Gastroesophageal sphincter (tissue), 4 donors: ENCODE data around the gene VASN. TPM values are rescaled to one million over a fixed set of nuclear protein-coding genes. Genes with fewer than 3 reads are reported as not detected.

Source experiments
- ATAC-seq: fragments of 150-250 bp; one replicate; pipeline ENCODE4 v1.9.1; 2016; ENCODE audit warnings: mild to moderate bottlenecking, moderate library complexity
- H3K27ac ChIP-seq, 4 donors: fragments of 200-600 bp; sonication (generic) in 3 of 4; 1 replicate in 3 of 4; 2 replicates in 1 of 4; pipeline ENCODE4 v1.5.1; 2016 to 2019
- H3K27me3 ChIP-seq: fragments of 200-600 bp; sonication (generic); one replicate; pipeline ENCODE4 v1.5.1; 2019
- H3K36me3 ChIP-seq, 2 donors: fragments of 200-600 bp; sonication (generic); one replicate each; pipeline ENCODE4 v1.5.1; 2019; ENCODE audit warnings: control low read depth in 1 of 2
- H3K4me1 ChIP-seq, 3 donors: fragments of 200-600 bp; sonication (generic); 1 replicate in 2 of 3; 2 replicates in 1 of 3; pipeline ENCODE4 v1.5.1; 2016 to 2019; ENCODE audit warnings: control low read depth in 2 of 3
- H3K4me3 ChIP-seq, 2 donors: fragments of 200-600 bp; sonication (generic); one replicate each; pipeline ENCODE4 v1.5.1; 2019; ENCODE audit warnings: mild to moderate bottlenecking in 1 of 2, moderate library complexity in 1 of 2
- H3K9me3 ChIP-seq, 3 donors: fragments of 200-600 bp; sonication (generic); one replicate each; pipeline ENCODE4 v1.5.1; 2017 to 2019; ENCODE audit warnings: control low read depth in 2 of 3
- CTCF ChIP-seq, 4 experiments: fragments of 200-600 bp in 2 of 4; fragments of 450-650 bp in 2 of 4; sonication (generic) in 1 of 4; IDR thresholded peaks; one replicate each; pipeline ENCODE4 v1.5.1; 2017 to 2019; ENCODE audit warnings: antibody characterized with exemption in 4 of 4, mild to moderate bottlenecking in 2 of 4, moderate library complexity in 2 of 4
- EP300 ChIP-seq: sonication (generic); formaldehyde crosslinking; IDR thresholded peaks from one replicate; pipeline ENCODE4 v1.6.1; 2017; ENCODE audit warnings: antibody characterized with exemption, mild to moderate bottlenecking
- POLR2A ChIP-seq, 2 donors: fragments of 450-650 bp; IDR thresholded peaks; one replicate each; pipeline ENCODE4 v1.6.1; 2017; ENCODE audit warnings: antibody characterized with exemption in 2 of 2, mild to moderate bottlenecking in 2 of 2, moderate library complexity in 1 of 2
- POLR2AphosphoS5 ChIP-seq: sonication (generic); formaldehyde crosslinking; IDR thresholded peaks from one replicate; pipeline ENCODE4 v1.6.1; 2017; ENCODE audit warnings: antibody characterized with exemption
- WGBS, 2 donors: methylation state at CpG; one replicate each; pipeline ENCODE4 v1.1.5; 2018; ENCODE audit warnings: low coverage in 1 of 2; 5-methylcytosine and 5-hydroxymethylcytosine counted together
- total RNA-seq, 4 donors: library from RNA; depleted of rRNA; stranded (reverse); fragments of >200 nt; gene quantifications; one replicate each; pipeline ENCODE4 v1.1.0, GENCODE V29; 2016

The VASN gene
- total RNA-seq, 4 donors from 2014 or later = 6.8 to 35.8 (median 19.9) TPM

DNA sequence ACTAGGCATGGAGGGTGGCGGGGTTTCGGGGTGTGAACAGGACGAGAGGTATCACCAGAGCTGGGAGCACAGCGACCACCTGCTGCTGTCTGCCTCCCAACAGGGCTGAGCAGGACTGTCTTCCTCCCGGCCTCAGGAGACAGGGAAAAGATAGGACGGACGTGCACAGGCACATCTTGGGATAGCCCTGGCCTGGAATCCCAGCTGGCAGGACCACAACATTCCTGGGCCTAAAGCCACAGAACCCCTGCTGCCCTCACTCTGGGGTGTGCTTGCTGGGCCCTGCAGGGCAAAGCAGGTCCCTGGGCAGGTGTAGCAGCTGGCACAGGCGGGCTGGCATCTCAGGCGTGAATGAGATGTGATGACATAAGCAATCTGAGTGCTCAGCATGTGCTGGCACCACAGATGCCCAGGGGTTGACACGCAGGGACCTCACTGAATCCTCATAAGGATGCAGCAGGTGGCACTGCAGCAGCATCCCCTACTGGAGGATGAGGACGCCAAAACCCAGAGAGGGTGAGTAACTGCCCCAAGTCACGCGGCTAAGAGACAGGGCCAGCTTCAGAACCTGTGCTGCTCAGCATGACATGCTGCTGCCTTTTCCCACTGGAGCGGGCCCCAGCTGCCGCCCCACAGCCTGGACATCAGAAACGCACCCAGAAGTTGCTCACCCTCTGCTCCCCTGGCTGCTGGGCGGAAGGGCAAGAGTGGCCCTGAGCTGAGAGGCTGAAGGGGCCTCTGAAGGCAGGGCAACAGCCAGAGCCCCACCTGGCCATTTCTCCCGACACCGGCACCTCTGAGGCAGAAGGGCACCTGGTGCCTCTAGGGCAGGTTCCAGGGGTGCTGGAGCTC, 37.7 kb downstream of the VASN start:
- no peak for ATAC-seq
- H3K36me3 ChIP-seq = peaks cover 0 to 69% of the 10 kb centered on the region in 2 donors
- H3K4me3 ChIP-seq = no peak overlapping the region
- WGBS, 2 donors = 93 to 100% methylated on average over 1 to 5 of the region's 19 CpGs
- H3K27me3 ChIP-seq = no peaks in the 10 kb centered on the region
- no peak overlapping the region for H3K27ac ChIP-seq
- H3K9me3 ChIP-seq = no peaks in the 10 kb centered on the region
- TF ChIP-seq CTCF (IDR thresholded peaks at IDR 0.05) (no peak), EP300 (no peak), POLR2A (IDR thresholded peaks at IDR 0.05) (no peak), POLR2AphosphoS5 (no peak)
- peaks cover 0 to 55% (median 7%) of the 10 kb centered on the region in 3 donors for H3K4me1 ChIP-seq

DNA sequence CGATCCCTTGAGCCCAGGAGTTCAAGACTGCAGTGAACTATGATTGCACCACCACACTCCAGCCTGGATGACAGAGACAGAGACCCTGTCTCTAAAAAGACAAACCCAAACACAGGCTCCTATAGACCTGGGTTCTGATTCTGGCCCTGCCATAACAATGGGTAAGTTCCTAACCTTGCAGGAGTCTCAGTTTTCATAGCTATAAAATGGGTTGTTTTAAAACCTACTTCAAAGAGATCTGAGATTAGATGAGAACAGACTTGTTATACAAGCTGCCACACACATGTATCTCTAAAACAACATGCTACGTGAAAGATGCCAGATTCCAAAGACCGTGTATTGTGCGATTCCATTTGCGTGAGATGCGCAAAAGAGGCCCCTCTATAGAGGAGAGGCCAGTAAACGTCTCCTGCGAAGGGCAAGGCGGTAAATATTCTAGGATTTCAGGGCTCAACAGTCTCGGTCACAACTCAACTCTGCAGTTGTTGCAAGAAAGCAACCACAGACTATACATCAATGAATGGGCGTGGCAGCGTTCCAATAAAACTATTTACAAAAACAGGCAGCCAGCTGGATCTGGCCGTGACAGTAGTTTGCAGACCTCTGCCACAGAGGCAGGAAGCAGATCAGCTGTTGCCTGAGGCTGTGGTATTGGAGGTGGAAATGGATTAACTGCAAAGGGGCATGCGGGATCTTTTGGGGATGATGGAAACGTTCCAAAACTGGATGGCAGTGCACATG, 38.9 kb downstream of the VASN start:
- H3K27ac ChIP-seq = peak overlapping the region in 1 of 4 donors; percentile 47
- no peak overlapping the region for H3K4me3 ChIP-seq
- WGBS, 2 donors = 50 to 63% methylated on average over 12 to 15 of the region's 15 CpGs
- peaks cover 0 to 67% (median 10%) of the 10 kb centered on the region in 3 donors for H3K4me1 ChIP-seq
- no peaks in the 10 kb centered on the region for H3K9me3 ChIP-seq
- peak; percentile 38 for TF ChIP-seq POLR2AphosphoS5
- TF ChIP-seq CTCF (IDR thresholded peaks at IDR 0.05) = no peak
- no peak for TF ChIP-seq POLR2A (IDR thresholded peaks at IDR 0.05)
- no peak for TF ChIP-seq EP300
- peaks cover 0 to 57% of the 10 kb centered on the region in 2 donors for H3K36me3 ChIP-seq
- no peaks in the 10 kb centered on the region for H3K27me3 ChIP-seq
- ATAC-seq = no peak

DNA sequence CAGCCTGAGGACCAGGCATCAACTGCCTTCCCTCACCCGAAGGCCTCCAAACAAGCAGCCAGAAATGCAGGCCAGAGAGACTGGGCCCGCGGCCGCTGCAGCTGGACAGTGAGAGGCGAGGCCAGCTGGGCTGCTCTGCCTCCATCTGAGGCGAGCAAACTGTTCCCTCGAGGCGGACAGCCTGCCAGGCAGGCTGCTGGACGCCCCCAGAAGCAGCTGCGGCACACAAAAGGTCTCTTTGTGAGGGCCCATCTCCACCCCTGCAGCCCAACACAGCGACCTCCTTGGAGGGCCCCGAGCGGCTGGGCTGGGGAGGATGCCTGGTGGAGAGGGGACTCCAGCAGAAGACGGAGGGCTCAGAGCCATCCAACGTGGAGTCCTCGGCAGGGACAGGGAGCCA, 40.0 kb downstream of the VASN start:
- Histone ChIP-seq H3K27ac (peak overlapping the region in 2 of 4 donors; percentile 42 to 47), H3K4me3 (no peak overlapping the region), H3K9me3 (no peaks in the 10 kb centered on the region), H3K27me3 (no peaks in the 10 kb centered on the region), H3K36me3 (peaks cover 0 to 46% of the 10 kb centered on the region in 2 donors), H3K4me1 (peaks cover 0 to 70% (median 10%) of the 10 kb centered on the region in 3 donors)
- no peak for ATAC-seq
- 67 to 82% methylated on average over 1 to 2 of the region's 16 CpGs for WGBS, 2 donors
- TF ChIP-seq POLR2AphosphoS5 = peak; percentile 39
- TF ChIP-seq POLR2A (IDR thresholded peaks at IDR 0.05) = no peak

DNA sequence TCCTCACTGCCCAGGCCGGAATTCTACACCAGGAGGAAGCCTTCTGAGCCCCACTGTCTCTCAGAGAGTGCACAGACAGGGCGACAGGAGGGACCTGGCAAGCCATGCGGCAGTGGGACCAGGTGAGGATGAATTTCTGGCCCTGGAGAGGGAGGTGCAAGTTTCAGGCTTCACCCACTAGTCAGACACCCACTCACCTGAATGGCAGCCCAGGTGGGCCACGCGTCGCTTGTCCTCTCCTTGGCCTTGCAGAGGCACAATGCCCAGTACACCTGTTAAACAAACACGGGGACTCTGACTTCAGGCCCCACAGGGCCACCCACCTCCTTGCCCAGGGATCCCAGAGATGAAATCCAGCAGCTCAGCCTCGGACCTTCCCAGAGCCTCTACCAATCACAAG, 40.5 kb downstream of the VASN start:
- WGBS, 2 donors = 80% methylated on average over 1 of the region's 8 CpGs; no CpG with 5 or more reads in 1 of the 2 donors
- peak overlapping the region in 2 of 4 donors; percentile 42 to 47 for H3K27ac ChIP-seq
- peaks cover 0 to 75% (median 13%) of the 10 kb centered on the region in 3 donors for H3K4me1 ChIP-seq

More for the DNA sequence above, 40.5 kb downstream of the VASN start:
- Histone ChIP-seq H3K4me3 (no peak overlapping the region), H3K27me3 (no peaks in the 10 kb centered on the region), H3K36me3 (peaks cover 0 to 41% of the 10 kb centered on the region in 2 donors), H3K9me3 (no peaks in the 10 kb centered on the region)
- TF ChIP-seq CTCF (IDR thresholded peaks at IDR 0.05) = no peak
- TF ChIP-seq POLR2A (IDR thresholded peaks at IDR 0.05) = no peak
- TF ChIP-seq POLR2AphosphoS5 = no peak
- no peak for TF ChIP-seq EP300
- no peak for ATAC-seq
